Subcutaneous adipose tissue (tissue), 4 donors: Measurements from ENCODE around the gene PRCP. TPM values are rescaled to one million over a fixed set of nuclear protein-coding genes. Genes with fewer than 3 reads are reported as not detected.

Experiments
- CTCF ChIP-seq: fragments of 450-650 bp; IDR thresholded peaks from one replicate; pipeline ENCODE4 v1.5.1; 2016; ENCODE audit warnings: low read depth, mild to moderate bottlenecking, control low read depth, antibody characterized with exemption, moderate library complexity
- total RNA-seq, 4 donors: library from RNA; depleted of rRNA; stranded (reverse); fragments of >200 nt; gene quantifications; one replicate each; pipeline ENCODE4 v1.1.0, GENCODE V29; 2016

Gene PRCP
- 100 to 1,000 TPM in 1 of 4 donors, 10 to 100 TPM in 3; 45.2 to 126 (median 95.7) TPM for total RNA-seq

- no peak for TF ChIP-seq CTCF
Observed at GRCh38 chr11:82900277-82901164, at the start of gene PRCP. PRCP (minus strand) TSS chr11:82900430; CDS start chr11:82900402, 28 bp downstream.

DNA sequence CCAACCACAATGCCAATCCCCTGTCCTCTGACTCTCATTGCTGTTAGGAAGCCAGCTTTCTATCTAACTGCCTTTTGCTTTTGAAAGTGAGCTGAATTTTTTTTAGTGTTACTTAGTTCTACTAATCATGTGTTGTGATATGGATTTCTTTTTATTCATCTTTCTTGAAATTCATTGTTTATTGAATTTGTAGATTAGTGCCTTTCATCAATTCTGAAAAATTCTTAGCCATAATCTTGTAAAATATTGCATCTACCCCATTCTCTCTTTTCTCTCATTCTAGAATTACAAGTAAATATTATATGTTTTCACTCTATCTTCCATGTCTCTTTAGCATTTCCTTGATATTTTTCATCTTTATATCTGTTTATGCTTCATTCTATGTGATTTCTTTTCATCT is 49.1 kb upstream of the PRCP start:
- no peak for TF ChIP-seq CTCF

- TF ChIP-seq CTCF: no peak
Observed at GRCh38 chr11:82945682-82946081, 45.5 kb upstream of the PRCP start.

- no peak for TF ChIP-seq CTCF
Observed at GRCh38 chr11:82944198-82944597, 44.0 kb upstream of the PRCP start.

GRCh38 chr11:82942376-82942775 is 42.1 kb upstream of the PRCP start:
- no peak for TF ChIP-seq CTCF

DNA sequence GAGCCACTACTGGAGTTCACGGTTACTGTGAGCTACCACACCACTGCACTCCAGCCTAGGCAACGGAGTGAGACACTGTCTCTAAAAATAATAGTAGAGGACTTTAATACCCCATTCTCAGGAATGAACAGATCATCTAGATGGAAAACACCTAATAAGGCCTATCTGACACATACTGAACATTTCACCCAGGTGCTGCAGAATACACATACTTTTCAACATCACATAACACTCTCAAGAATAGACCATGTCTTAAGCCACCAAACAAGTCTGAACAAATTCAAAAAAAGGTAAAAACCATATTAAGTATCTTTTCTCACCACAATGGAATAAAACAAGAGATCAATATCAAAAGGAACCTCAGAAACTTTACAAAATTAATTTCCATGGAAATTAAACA is 39.2 kb upstream of the PRCP start:
- no peak for TF ChIP-seq CTCF

DNA sequence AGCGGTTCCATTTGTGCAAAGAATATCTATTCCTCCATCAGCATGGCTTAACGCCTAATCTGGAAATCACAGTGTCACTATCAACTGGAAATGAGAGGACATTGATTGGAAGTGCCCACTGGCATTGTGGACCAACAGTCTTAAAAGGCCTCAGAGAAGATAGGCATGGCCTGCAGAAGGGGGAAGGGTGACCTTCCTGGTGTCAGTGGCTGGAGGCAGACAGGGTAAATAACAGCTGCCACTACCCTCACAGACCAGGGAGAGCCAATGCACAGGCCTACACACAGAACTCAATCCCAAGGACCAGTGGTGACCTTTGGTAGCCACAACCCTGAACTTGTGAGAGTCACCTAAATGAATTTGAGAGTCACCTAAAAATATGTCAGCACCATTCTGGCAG is 37.3 kb upstream of the PRCP start:
- TF ChIP-seq CTCF: no peak
